Measurements from ENCODE around the gene ZFYVE28.
A peak's percentile ranks its signal among the peaks of the same experiment; 100 is the strongest.
"Not testable (repeated sequence)": the region's sequence is repeated elsewhere in the genome, so short reads cannot be mapped to it uniquely, and the experiment has no call there.

The ZFYVE28 gene

GRCh38 chr4:2437475-2438215 is 19.2 kb upstream of the ZFYVE28 start:
- H3K36me3 Mint-ChIP-seq, result no peaks in the 10 kb centered on the region
- H3K4me3 Mint-ChIP-seq, result no peak overlapping the region
- peaks cover 9% of the 10 kb centered on the region for H3K27me3 Mint-ChIP-seq
- H3K4me1 Mint-ChIP-seq, result peaks cover 8% of the 10 kb centered on the region
- no peaks in the 10 kb centered on the region for H3K9me3 Mint-ChIP-seq
- ATAC-seq, result no peak
- no peak overlapping the region for H3K27ac Mint-ChIP-seq

GRCh38 chr4:2436761-2437474 is 18.5 kb upstream of the ZFYVE28 start:
- H3K27me3 Mint-ChIP-seq, result peaks cover 9% of the 10 kb centered on the region
- no peaks in the 10 kb centered on the region for H3K9me3 Mint-ChIP-seq
- H3K36me3 Mint-ChIP-seq, result no peaks in the 10 kb centered on the region
- no peak for ATAC-seq
- H3K27ac Mint-ChIP-seq, result no peak overlapping the region
- no peak overlapping the region for H3K4me3 Mint-ChIP-seq
- H3K4me1 Mint-ChIP-seq, result peaks cover 7% of the 10 kb centered on the region

- Mint-ChIP-seq H3K36me3 (no peaks in the 10 kb centered on the region), H3K4me1 (peaks cover under 1% of the 10 kb centered on the region), H3K4me3 (no peak overlapping the region), H3K9me3 (no peaks in the 10 kb centered on the region), H3K27ac (no peak overlapping the region), H3K27me3 (peaks cover 9% of the 10 kb centered on the region)
- no peak for ATAC-seq
Observed at GRCh38 chr4:2436301-2436700, 17.9 kb upstream of the ZFYVE28 start.

- H3K4me3 Mint-ChIP-seq, result no peak overlapping the region
- H3K9me3 Mint-ChIP-seq, result no peaks in the 10 kb centered on the region
- peaks cover 9% of the 10 kb centered on the region for H3K27me3 Mint-ChIP-seq
- ATAC-seq, result no peak
- no peaks in the 10 kb centered on the region for H3K4me1 Mint-ChIP-seq
- H3K36me3 Mint-ChIP-seq, result no peaks in the 10 kb centered on the region
- no peak overlapping the region for H3K27ac Mint-ChIP-seq
Observed at GRCh38 chr4:2434420-2434819, 16.0 kb upstream of the ZFYVE28 start.

GRCh38 chr4:2433609-2434350 is 15.3 kb upstream of the ZFYVE28 start:
- ATAC-seq, result no peak
- Mint-ChIP-seq H3K9me3 (no peaks in the 10 kb centered on the region), H3K4me3 (no peak overlapping the region), H3K36me3 (no peaks in the 10 kb centered on the region), H3K27ac (no peak overlapping the region), H3K27me3 (peaks cover 16% of the 10 kb centered on the region), H3K4me1 (no peaks in the 10 kb centered on the region)

- Mint-ChIP-seq H3K4me1 (no peaks in the 10 kb centered on the region), H3K27me3 (peaks cover 23% of the 10 kb centered on the region), H3K9me3 (no peaks in the 10 kb centered on the region), H3K4me3 (no peak overlapping the region), H3K27ac (no peak overlapping the region), H3K36me3 (no peaks in the 10 kb centered on the region)
- no peak for ATAC-seq
Observed at GRCh38 chr4:2432991-2433530, 14.6 kb upstream of the ZFYVE28 start.

- H3K4me1 Mint-ChIP-seq, result no peaks in the 10 kb centered on the region
- no peaks in the 10 kb centered on the region for H3K9me3 Mint-ChIP-seq
- peaks cover 33% of the 10 kb centered on the region for H3K27me3 Mint-ChIP-seq
- no peaks in the 10 kb centered on the region for H3K36me3 Mint-ChIP-seq
- no peak for ATAC-seq
- H3K4me3 Mint-ChIP-seq, result no peak overlapping the region
- H3K27ac Mint-ChIP-seq, result no peak overlapping the region
Observed at GRCh38 chr4:2432004-2432403, 13.6 kb upstream of the ZFYVE28 start.

GRCh38 chr4:2429945-2430757 is 11.7 kb upstream of the ZFYVE28 start:
- H3K4me3 Mint-ChIP-seq, H3K9me3 Mint-ChIP-seq, H3K4me1 Mint-ChIP-seq, H3K27ac Mint-ChIP-seq, ATAC-seq, H3K36me3 Mint-ChIP-seq: not testable (repeated sequence)
- H3K27me3 Mint-ChIP-seq, result peaks cover 36% of the 10 kb centered on the region

GRCh38 chr4:2428496-2429213 is 10.2 kb upstream of the ZFYVE28 start:
- ATAC-seq, result no peak
- Mint-ChIP-seq H3K36me3 (no peaks in the 10 kb centered on the region), H3K27ac (no peak overlapping the region), H3K4me3 (no peak overlapping the region), H3K4me1 (no peaks in the 10 kb centered on the region), H3K27me3 (peaks cover 39% of the 10 kb centered on the region), H3K9me3 (no peaks in the 10 kb centered on the region)

- Mint-ChIP-seq H3K27ac (no peak overlapping the region), H3K4me1 (no peaks in the 10 kb centered on the region), H3K36me3 (no peaks in the 10 kb centered on the region), H3K9me3 (no peaks in the 10 kb centered on the region), H3K27me3 (peaks cover 45% of the 10 kb centered on the region), H3K4me3 (no peak overlapping the region)
- peak; percentile 9 for ATAC-seq
Observed at GRCh38 chr4:2427383-2428334, 9.2 kb upstream of the ZFYVE28 start.

GRCh38 chr4:2426711-2427275 is 8.3 kb upstream of the ZFYVE28 start:
- Mint-ChIP-seq H3K27ac (no peak overlapping the region), H3K4me3 (no peak overlapping the region), H3K9me3 (no peaks in the 10 kb centered on the region), H3K36me3 (no peaks in the 10 kb centered on the region), H3K4me1 (no peaks in the 10 kb centered on the region), H3K27me3 (peaks cover 52% of the 10 kb centered on the region)
- ATAC-seq, result no peak

GRCh38 chr4:2426069-2426397 is 7.6 kb upstream of the ZFYVE28 start:
- Mint-ChIP-seq H3K27ac (no peak overlapping the region), H3K4me1 (no peaks in the 10 kb centered on the region), H3K4me3 (no peak overlapping the region), H3K36me3 (no peaks in the 10 kb centered on the region), H3K27me3 (peaks cover 52% of the 10 kb centered on the region), H3K9me3 (no peaks in the 10 kb centered on the region)
- ATAC-seq, result no peak

GRCh38 chr4:2425386-2426068 is 7.1 kb upstream of the ZFYVE28 start:
- peaks cover 57% of the 10 kb centered on the region for H3K27me3 Mint-ChIP-seq
- no peaks in the 10 kb centered on the region for H3K4me1 Mint-ChIP-seq
- ATAC-seq, result no peak
- no peak overlapping the region for H3K27ac Mint-ChIP-seq
- no peak overlapping the region for H3K4me3 Mint-ChIP-seq
- no peaks in the 10 kb centered on the region for H3K36me3 Mint-ChIP-seq
- H3K9me3 Mint-ChIP-seq, result no peaks in the 10 kb centered on the region

Data from stimulated activated memory B cell treated with anti-CD40 and anti-IgM and Interleukin-4, amounts not matched to agents 10 μg/mL and 1 μg/mL and 100 μg/mL, for 72 hours (primary cell).